GM18505 (cell line): ENCODE measurements around the gene CD69.

Source experiments
- ATAC-seq: cut with Tn5 transposase; IDR thresholded peaks from one replicate; pipeline ENCODE4 v1.9.1; 2021; ENCODE audit not compliant: unreplicated experiment
- POLR2A ChIP-seq: IDR thresholded peaks from 4 replicates; pipeline ENCODE4 v1.6.1; 2011; ENCODE audit warnings: borderline replicate concordance; ENCODE audit not compliant: insufficient read depth, insufficient read length; ENCODE audit errors: extremely low read depth

The CD69 gene

DNA sequence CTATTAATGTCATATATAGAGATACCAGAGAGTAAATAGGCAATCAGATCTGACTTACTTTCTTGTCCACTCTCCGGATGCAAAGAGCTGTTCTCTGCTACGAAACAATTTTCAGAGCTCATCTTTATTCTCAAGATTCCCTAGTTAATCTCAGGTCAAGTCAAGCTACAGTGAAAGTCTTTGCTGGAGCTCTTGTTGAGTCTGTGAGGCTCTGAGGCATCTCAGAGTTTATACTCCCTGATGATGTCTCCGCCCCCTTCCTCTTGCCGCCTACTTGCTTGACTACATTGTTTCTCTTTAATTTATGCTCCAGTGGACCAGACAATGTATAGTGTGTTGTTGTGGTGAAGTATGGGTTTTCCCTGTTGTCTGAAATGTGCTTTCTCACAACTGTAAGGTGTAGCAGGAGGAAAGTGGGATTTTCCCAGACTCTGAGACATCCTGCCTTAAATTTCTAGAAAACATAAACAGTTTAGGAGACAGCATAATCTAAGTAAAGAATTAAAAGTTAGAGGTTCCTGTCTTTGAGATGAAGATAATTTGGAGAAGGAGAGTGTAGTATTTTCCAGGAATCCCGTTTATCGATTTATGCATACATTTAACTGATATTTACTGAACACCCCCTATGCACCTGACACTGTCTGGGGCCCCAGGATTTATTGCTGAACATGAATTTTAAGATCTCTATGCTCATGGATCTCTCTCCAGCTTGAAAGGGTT lies at the start of gene CD69:
Gene CD69 (minus strand): TSS at position 203 of the 720 bp plus-strand sequence. CDS start 81 bp downstream, at position 122.
- TF ChIP-seq POLR2A: peak; percentile 98
- peak; percentile 44 for ATAC-seq

- no peak for TF ChIP-seq POLR2A
- ATAC-seq: no peak
Observed at GRCh38 chr12:9809866-9810265, 49.2 kb upstream of the CD69 start.

DNA sequence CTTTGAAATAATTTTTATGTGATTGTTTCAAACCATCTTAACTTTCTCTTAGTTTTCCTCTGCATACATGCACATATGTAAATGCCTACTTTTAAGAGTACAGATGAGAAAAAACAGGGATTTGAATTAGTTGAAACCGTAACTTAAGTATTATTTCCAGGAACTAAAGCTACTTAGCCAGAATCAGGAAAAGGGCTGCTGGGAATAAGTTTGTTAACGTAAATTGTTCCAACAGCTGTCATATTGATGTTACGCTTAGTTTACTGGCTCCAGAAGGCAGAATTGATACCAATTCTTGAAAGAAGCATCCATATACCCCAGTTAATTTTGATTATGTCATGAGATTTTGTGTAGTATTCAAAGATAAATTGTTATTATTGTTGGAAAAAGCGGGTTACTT lies 48.6 kb upstream of the CD69 start:
- no peak for TF ChIP-seq POLR2A
- ATAC-seq: no peak

DNA sequence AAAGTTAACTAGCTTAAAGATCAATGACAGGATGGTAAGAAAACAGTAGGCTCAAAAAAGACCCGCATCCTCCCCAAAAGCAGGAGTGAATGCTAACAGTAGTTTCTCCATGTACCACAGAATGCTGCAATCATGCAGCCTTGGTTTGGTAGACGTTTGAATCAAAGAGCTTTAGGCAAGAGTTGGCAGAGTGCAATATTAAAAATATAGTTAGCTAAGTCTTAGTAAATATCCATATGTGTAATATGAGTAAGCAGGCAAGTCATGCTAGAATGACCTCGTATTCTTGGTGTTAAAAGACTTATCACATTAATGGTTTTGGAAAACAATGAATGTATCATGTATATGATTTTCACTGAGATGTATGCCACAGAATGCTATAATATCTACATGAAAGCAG lies 47.8 kb upstream of the CD69 start:
- ATAC-seq: no peak
- no peak for TF ChIP-seq POLR2A

DNA sequence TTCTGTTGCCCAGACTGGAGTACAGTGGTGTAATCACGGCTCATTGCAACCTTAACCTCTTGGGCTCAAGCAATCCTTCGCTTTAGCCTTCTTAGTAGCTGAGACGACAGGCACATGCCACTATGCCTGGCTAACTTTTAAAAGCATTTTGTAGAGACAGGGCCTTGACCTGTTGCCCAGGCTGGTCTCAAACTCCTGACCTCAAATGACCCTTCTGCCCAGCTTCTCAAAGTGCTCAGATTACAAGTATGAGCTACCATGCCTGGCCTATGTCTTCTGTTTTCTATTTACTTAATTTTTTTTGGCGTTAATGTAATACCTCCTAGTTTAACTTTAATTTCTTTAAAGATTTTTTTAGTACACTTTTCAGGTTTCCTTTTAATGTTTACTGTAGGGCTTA lies 46.0 kb upstream of the CD69 start:
- no peak for ATAC-seq
- TF ChIP-seq POLR2A: no peak

- TF ChIP-seq POLR2A: no peak
- no peak for ATAC-seq
Observed at GRCh38 chr12:9805883-9806282, 45.2 kb upstream of the CD69 start.

DNA sequence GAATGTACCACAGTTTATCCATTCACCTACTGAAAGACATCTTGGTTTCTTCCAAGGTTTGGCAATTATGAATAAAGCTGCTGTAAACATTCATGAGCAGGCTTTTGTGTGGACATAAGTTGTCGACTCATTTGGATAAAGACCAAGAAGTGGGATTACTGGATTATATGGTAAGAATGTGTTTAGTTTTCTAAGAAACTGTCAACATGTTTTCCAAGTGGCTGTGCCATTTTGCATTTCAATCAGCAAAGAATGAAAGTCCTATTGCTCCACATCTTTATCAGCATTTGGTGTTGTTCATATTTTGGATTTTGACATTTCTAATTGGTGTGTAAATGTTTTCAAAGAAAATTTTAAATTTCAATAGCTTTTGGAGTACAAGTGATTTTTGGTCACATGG lies 39.3 kb upstream of the CD69 start:
- no peak for TF ChIP-seq POLR2A
- no peak for ATAC-seq

GRCh38 chr12:9797722-9798619 lies 37.3 kb upstream of the CD69 start:
- TF ChIP-seq POLR2A: no peak
- peak; percentile 76 for ATAC-seq

GRCh38 chr12:9796971-9797370 lies 36.3 kb upstream of the CD69 start:
- TF ChIP-seq POLR2A: no peak

GRCh38 chr12:9796346-9796745 lies 35.6 kb upstream of the CD69 start:
- ATAC-seq: no peak
- TF ChIP-seq POLR2A: no peak

More at GRCh38 chr12:9796971-9797370, 36.3 kb upstream of the CD69 start:
- ATAC-seq: no peak

GRCh38 chr12:9795945-9796344 lies 35.2 kb upstream of the CD69 start:
- TF ChIP-seq POLR2A: no peak
- no peak for ATAC-seq

DNA sequence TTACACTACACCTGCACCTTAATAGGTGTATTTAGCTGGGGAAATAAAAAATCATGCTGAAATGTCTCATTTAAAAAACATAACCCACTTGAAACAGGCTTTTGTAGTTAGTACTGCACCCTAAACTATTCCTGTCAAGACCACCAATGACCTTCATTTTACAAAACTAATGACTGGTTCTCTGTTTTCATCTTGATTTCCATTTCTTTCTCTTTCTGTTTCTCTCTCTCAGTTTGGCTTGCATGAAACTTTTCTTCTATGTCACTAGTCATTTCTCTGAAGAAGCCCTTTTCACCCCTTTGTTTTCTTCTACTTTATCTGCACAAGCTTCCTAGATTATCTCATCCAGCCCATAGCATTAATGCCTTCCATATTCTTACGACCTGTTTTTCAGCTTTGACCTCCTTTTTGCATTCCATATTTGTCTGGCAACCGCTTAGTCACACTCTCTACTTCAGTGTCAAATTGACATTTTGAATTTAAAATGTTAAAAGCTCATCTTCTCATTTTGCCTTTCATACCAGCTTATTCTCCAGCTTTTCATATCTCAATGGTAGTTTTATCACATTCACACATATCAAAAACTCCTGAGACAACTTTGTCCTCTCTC lies 33.9 kb upstream of the CD69 start:
- no peak for TF ChIP-seq POLR2A
- ATAC-seq: no peak

GRCh38 chr12:9793779-9794395 lies 33.2 kb upstream of the CD69 start:
- ATAC-seq: no peak
- no peak for TF ChIP-seq POLR2A
